ENCODE results near the gene APP.
A peak's percentile ranks its signal among the peaks of the same experiment; 100 is the strongest.

Gene APP

GRCh38 chr21:25895565-25896205 is 274.9 kb downstream of the APP start:
- peak; percentile 50 for TF ChIP-seq CTCF (IDR thresholded peaks at IDR 0.05; ENCODE audit: insufficient read depth, missing control alignments)
- no peak for DNase-seq (ENCODE audit: insufficient read length, low spot score)
- no peak for FAIRE-seq

GRCh38 chr21:25893191-25893590 is 277.4 kb downstream of the APP start:
- FAIRE-seq: no peak
- no peak for TF ChIP-seq CTCF (IDR thresholded peaks at IDR 0.05; ENCODE audit: insufficient read depth, missing control alignments)
- DNase-seq (ENCODE audit: insufficient read length, low spot score): no peak

- DNase-seq (ENCODE audit: insufficient read length, low spot score): no peak
- no peak for TF ChIP-seq CTCF (IDR thresholded peaks at IDR 0.05; ENCODE audit: insufficient read depth, missing control alignments)
- no peak for FAIRE-seq
Observed at GRCh38 chr21:25891596-25891995, 279.0 kb downstream of the APP start.

- DNase-seq (ENCODE audit: insufficient read length, low spot score) (no peak), FAIRE-seq (no peak)
- no peak for TF ChIP-seq CTCF (IDR thresholded peaks at IDR 0.05; ENCODE audit: insufficient read depth, missing control alignments)
Observed at GRCh38 chr21:25890001-25890400, 280.6 kb downstream of the APP start.

GRCh38 chr21:25888711-25889110 is 281.9 kb downstream of the APP start:
- DNase-seq (ENCODE audit: insufficient read length, low spot score): no peak
- no peak for TF ChIP-seq CTCF (IDR thresholded peaks at IDR 0.05; ENCODE audit: insufficient read depth, missing control alignments)
- FAIRE-seq: no peak

GRCh38 chr21:25887646-25888306 is 282.8 kb downstream of the APP start:
- FAIRE-seq (no peak), DNase-seq (ENCODE audit: insufficient read length, low spot score) (no peak)
- no peak for TF ChIP-seq CTCF (IDR thresholded peaks at IDR 0.05; ENCODE audit: insufficient read depth, missing control alignments)

GRCh38 chr21:25887166-25887565 is 283.4 kb downstream of the APP start:
- FAIRE-seq: no peak
- no peak for TF ChIP-seq CTCF (IDR thresholded peaks at IDR 0.05; ENCODE audit: insufficient read depth, missing control alignments)
- DNase-seq (ENCODE audit: insufficient read length, low spot score): no peak

All from D721Med (cell line).